SK-N-SH (cell line): ENCODE data around the gene CCDC88C. TPM values are rescaled to one million over a fixed set of nuclear protein-coding genes. Genes with fewer than 3 reads are reported as not detected.

Source experiments
- CTCF ChIA-PET: fragments of 300-600, 350-600 bp; formaldehyde crosslinking; extraction: SDS; loops from one replicate; lab custom pipeline; 2021; lab: Yijun Ruan, JAX
- POLR2A ChIA-PET: fragments of 350-600 bp; sonication (Branson Sonifier 250); formaldehyde crosslinking; extraction: SDS; loops from one replicate; lab custom pipeline; 2020; ENCODE audit warnings: antibody characterized with exemption, inconsistent platforms; lab: Yijun Ruan, JAX
- DNase-seq: peaks from one replicate; pipeline ENCODE4 v3.0.0; 2012
- H2AFZ ChIP-seq: fragments of 200-600 bp; sonication (generic); 2 replicates; pipeline ENCODE4 v1.8.1; 2016; ENCODE audit warnings: antibody characterized with exemption, mild to moderate bottlenecking, low read depth
- H3F3A ChIP-seq: fragments of 200-600 bp; sonication (generic); replicated peaks from 2 replicates; pipeline ENCODE3; 2016; ENCODE audit warnings: antibody characterized with exemption, mild to moderate bottlenecking; ENCODE audit not compliant: insufficient read depth
- H3K27ac ChIP-seq, 2 experiments: fragments of 200-500 bp in 1 of 2; fragments of 200-600 bp in 1 of 2; sonication (Bioruptor generic) in 1 of 2; sonication (generic), shearing (Covaris generic) in 1 of 2; 2 replicates each; pipeline versions ENCODE4 v1.5.1 to v1.6.1; 2014 to 2016; ENCODE audit warnings: low read depth in 2 of 2, inconsistent platforms in 1 of 2, low read length in 1 of 2, mild to moderate bottlenecking in 1 of 2, mixed read lengths in 1 of 2
- H3K27me3 ChIP-seq: fragments of 200-600 bp; sonication (generic), shearing (Covaris generic); 2 replicates; pipeline ENCODE4 v1.6.1; 2016; ENCODE audit warnings: mixed run types; ENCODE audit not compliant: insufficient read depth
- H3K36me3 ChIP-seq, 2 experiments: fragments of 200-500 bp in 1 of 2; fragments of 200-600 bp in 1 of 2; sonication (Bioruptor generic) in 1 of 2; sonication (generic) in 1 of 2; replicated peaks in 1 of 2; 2 replicates each; pipeline versions ENCODE3 to v1.5.1; 2014 to 2016; ENCODE audit warnings: low read length in 1 of 2, mild to moderate bottlenecking in 1 of 2; ENCODE audit not compliant: insufficient read depth in 2 of 2, control insufficient read depth in 1 of 2
- H3K4me1 ChIP-seq, 2 experiments: fragments of 200-500 bp in 1 of 2; fragments of 200-600 bp in 1 of 2; sonication (Bioruptor generic) in 1 of 2; sonication (generic), shearing (Covaris generic) in 1 of 2; 2 replicates each; pipeline versions ENCODE4 v1.5.1 to v1.6.1; 2014 to 2016; ENCODE audit warnings: low read depth in 1 of 2, low read length in 1 of 2, mixed run types in 1 of 2; ENCODE audit not compliant: insufficient read depth in 2 of 2, control insufficient read depth in 1 of 2
- H3K4me2 ChIP-seq: fragments of 200-600 bp; sonication (generic), shearing (Covaris generic); 2 replicates; pipeline ENCODE4 v1.6.1; 2017; ENCODE audit warnings: mixed run types
- H3K4me3 ChIP-seq, 2 experiments: fragments of 200-500 bp in 1 of 2; fragments of 200-600 bp in 1 of 2; sonication (Bioruptor generic) in 1 of 2; sonication (generic), shearing (Covaris generic) in 1 of 2; 2 replicates each; pipeline versions ENCODE4 v1.5.1 to v1.8.1; 2014 to 2016; ENCODE audit warnings: low read depth in 2 of 2, inconsistent platforms in 1 of 2, low read length in 1 of 2, mild to moderate bottlenecking in 1 of 2, mixed read lengths in 1 of 2, moderate library complexity in 1 of 2
- H3K79me2 ChIP-seq: fragments of 200-600 bp; sonication (generic); 2 replicates; pipeline ENCODE4 v1.8.1; 2017; ENCODE audit warnings: mild to moderate bottlenecking; ENCODE audit not compliant: insufficient read depth
- H3K9ac ChIP-seq: fragments of 200-600 bp; sonication (generic); 2 replicates; pipeline ENCODE4 v1.6.1; 2017; ENCODE audit warnings: mixed run types
- H3K9me2 ChIP-seq: fragments of 200-600 bp; sonication (generic); 2 replicates; pipeline ENCODE4 v1.6.1; 2017; ENCODE audit warnings: mixed run types
- H3K9me3 ChIP-seq: fragments of 200-600 bp; sonication (generic); 2 replicates; pipeline ENCODE4 v1.6.1; 2017; ENCODE audit warnings: mixed run types, mild to moderate bottlenecking, moderate library complexity
- H4K20me1 ChIP-seq: fragments of 200-600 bp; sonication (generic); 2 replicates; pipeline ENCODE4 v1.6.1; 2017; ENCODE audit warnings: mild to moderate bottlenecking, mixed run types; ENCODE audit not compliant: insufficient read depth
- CHD2 ChIP-seq: fragments of 150-350 bp; IDR thresholded peaks from 2 replicates; pipeline ENCODE4 v1.6.1; 2018; ENCODE audit warnings: low read length; ENCODE audit not compliant: partially characterized antibody
- ELF1 ChIP-seq: IDR thresholded peaks from 2 replicates; pipeline ENCODE4 v1.4.0; 2012
- EP300 ChIP-seq, 2 experiments: IDR thresholded peaks; 2 replicates each; pipeline versions ENCODE4 v1.4.0 to v1.6.1; 2012; ENCODE audit warnings: borderline replicate concordance in 1 of 2, low read depth in 1 of 2, low read length in 1 of 2
- FOXM1 ChIP-seq: IDR thresholded peaks from 2 replicates; pipeline ENCODE4 v1.4.0; 2012; ENCODE audit warnings: low read depth, mild to moderate bottlenecking
- GATA2 ChIP-seq: sonication (generic); formaldehyde crosslinking; IDR thresholded peaks from 2 replicates; pipeline ENCODE4 v1.5.0; 2020; ENCODE audit warnings: mild to moderate bottlenecking, missing genetic modification reagents
- POLR2AphosphoS5 ChIP-seq: IDR thresholded peaks from 2 replicates; pipeline ENCODE4 v1.6.1; 2012; ENCODE audit warnings: low read depth, low read length
- SIN3A ChIP-seq: IDR thresholded peaks from 2 replicates; pipeline ENCODE4 v1.6.1; 2012; ENCODE audit warnings: low read depth, mild to moderate bottlenecking, low read length, moderate library complexity, borderline replicate concordance
- TAF1 ChIP-seq: IDR thresholded peaks from 2 replicates; pipeline ENCODE4 v1.6.1; 2012; ENCODE audit warnings: low read depth, mild to moderate bottlenecking, low read length, moderate library complexity, borderline replicate concordance
- TCF12 ChIP-seq: IDR thresholded peaks from 2 replicates; pipeline ENCODE4 v1.4.0; 2012
- USF2 ChIP-seq: fragments of 150-350 bp; IDR thresholded peaks from 2 replicates; pipeline ENCODE4 v1.6.1; 2017; ENCODE audit warnings: antibody characterized with exemption, low read length, low read depth, borderline replicate concordance
- ZBTB33 ChIP-seq: IDR thresholded peaks from 2 replicates; pipeline ENCODE4 v1.4.0; 2012; ENCODE audit warnings: low read depth, borderline replicate concordance
- WGBS: methylation state at CpG from one replicate; pipeline ENCODE4 v1.1.6; 2017; ENCODE audit warnings: low lambda C conversion rate; 5-methylcytosine and 5-hydroxymethylcytosine counted together
- polyA plus RNA-seq, 3 experiments: library from polyadenylated mRNA; depleted of rRNA; stranded (reverse); fragments of >200 nt; gene quantifications; 2 replicates each; pipeline ENCODE4 v1.2.3, GENCODE V29; 2012
- TF ChIP-seq, protein P1 (sequence below): fragments of 150-350 bp; IDR thresholded peaks from 2 replicates; pipeline ENCODE4 v1.6.1; 2016; ENCODE audit warnings: mild to moderate bottlenecking, low read depth, low read length

Gene CCDC88C
- polyA plus RNA-seq, 1 of the 3 experiments (the other 2 are of a cell fraction): 0.39 TPM

GRCh38 chr14:91335191-91336092 is 82.2 kb downstream of the CCDC88C start:
- Histone ChIP-seq H3K36me3 (no peaks in the 10 kb centered on the region), H3K27me3 (no peaks in the 10 kb centered on the region), H3K4me2 (no peak overlapping the region), H4K20me1 (no peaks in the 10 kb centered on the region), H3K27ac (no peak overlapping the region), H2AFZ (no peak overlapping the region), H3K9me3 (no peaks in the 10 kb centered on the region)
- POLR2A ChIA-PET: interaction anchor here (0.6 kb wide), 1 partner anchor 62 kb away, joined by 3 read pairs; no protein-coding TSS in a partner anchor
- WGBS: 65% methylated on average over 19 of the region's 19 CpGs
- TF ChIP-seq TCF12 (no peak), SIN3A (no peak), ZBTB33 (no peak), FOXM1 (no peak), EP300 (IDR thresholded peaks at IDR 0.05; ENCODE audit: borderline replicate concordance in 1 of 2, low read depth in 1 of 2, low read length in 1 of 2) (no peak), TAF1 (no peak), GATA2 (CRISPR knock-in tag) (no peak), USF2 (no peak), POLR2AphosphoS5 (no peak), ELF1 (no peak), CHD2 (no peak)
- TF ChIP-seq, protein P1, sequence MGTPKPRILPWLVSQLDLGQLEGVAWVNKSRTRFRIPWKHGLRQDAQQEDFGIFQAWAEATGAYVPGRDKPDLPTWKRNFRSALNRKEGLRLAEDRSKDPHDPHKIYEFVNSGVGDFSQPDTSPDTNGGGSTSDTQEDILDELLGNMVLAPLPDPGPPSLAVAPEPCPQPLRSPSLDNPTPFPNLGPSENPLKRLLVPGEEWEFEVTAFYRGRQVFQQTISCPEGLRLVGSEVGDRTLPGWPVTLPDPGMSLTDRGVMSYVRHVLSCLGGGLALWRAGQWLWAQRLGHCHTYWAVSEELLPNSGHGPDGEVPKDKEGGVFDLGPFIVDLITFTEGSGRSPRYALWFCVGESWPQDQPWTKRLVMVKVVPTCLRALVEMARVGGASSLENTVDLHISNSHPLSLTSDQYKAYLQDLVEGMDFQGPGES: no peak
- TF ChIP-seq, all 33 proteins: peak for 0
- no peaks in the 10 kb centered on the region for H3F3A ChIP-seq
- DNase-seq: no peak
- no peak overlapping the region for H3K4me3 ChIP-seq
- H3K9me2 ChIP-seq: no peaks in the 10 kb centered on the region
- H3K79me2 ChIP-seq: no peaks in the 10 kb centered on the region
- peaks cover 0 to 12% of the 10 kb centered on the region in 2 experiments; a peak in 1 of 4 replicates for H3K4me1 ChIP-seq
- CTCF ChIA-PET: interaction anchor here (1.2 to 4.3 kb wide), 3 partner anchors 11 to 19 kb away, joined by 4 to 32 read pairs (median 5); no protein-coding TSS in a partner anchor
- no peak overlapping the region for H3K9ac ChIP-seq
